Measurements from ENCODE around the gene GFER. TPM values are rescaled to one million over a fixed set of nuclear protein-coding genes. Genes with fewer than 3 reads are reported as not detected.
A peak's percentile ranks its signal among the peaks of the same experiment; 100 is the strongest.

The GFER gene
- polyA plus RNA-seq, 3 donors = 8.1 to 22.7 (median 22.4) TPM

DNA sequence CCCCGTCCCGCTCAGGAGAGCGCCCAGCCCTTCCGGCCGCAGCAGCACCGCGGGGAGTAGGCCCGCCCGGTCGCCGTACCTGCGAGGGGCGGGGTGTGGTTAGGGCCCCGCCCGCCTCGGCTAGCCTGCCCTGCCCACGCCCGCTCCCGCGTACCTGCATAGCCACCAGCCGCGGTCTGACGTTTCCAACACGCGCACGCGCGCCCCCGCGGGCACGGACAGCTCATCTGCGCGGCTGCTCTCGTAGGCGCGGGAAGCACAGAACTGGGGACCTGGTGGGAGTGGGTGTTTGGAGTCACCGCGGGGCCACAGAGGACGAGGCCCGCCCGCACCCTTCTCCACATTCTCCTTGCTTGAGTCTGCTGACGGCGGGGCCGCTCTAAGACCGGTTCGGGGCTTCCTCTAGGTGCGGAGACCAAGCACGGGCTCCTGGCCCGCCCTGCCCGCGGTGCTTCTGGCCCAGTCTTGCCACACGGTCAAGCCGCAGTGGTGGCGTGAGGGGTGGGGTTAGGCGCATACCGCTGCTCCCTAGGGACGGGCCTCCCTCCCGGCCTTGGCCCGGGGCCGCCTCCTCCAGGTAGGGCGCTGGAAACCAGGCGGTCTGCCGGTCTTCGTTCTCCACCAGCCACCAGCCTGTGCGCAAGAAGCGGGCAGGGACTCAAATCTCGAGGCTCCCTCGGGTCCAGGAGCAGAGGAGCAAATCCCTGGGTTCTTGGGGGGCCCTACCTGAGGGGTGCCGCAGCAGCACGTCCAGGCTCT, 4.5 kb upstream of the GFER start:
- peaks cover 9 to 17% of the 10 kb centered on the region in 2 donors for H3K4me1 ChIP-seq (ENCODE audit: control insufficient read depth in 1 of 2, insufficient read depth in 2 of 2, low read length in 2 of 2)
- WGBS (ENCODE audit: insufficient coverage) = 28% methylated on average over 42 of the region's 70 CpGs
- H3K27ac ChIP-seq (ENCODE audit: low read depth in 1 of 2, low read length in 2 of 2) = no peak overlapping the region
- peaks cover 4% of the 10 kb centered on the region for H4K20me1 ChIP-seq (ENCODE audit: insufficient read depth, low read length)
- Mint-ChIP-seq H3K4me3 (peak overlapping the region in 1 of 2 donors; percentile 53), H3K27ac (no peak overlapping the region), H3K4me1 (peaks cover 6% of the 10 kb centered on the region), H3K36me3 (peaks cover 45 to 48% of the 10 kb centered on the region in 2 donors), H3K9me3 (peaks cover 0 to 12% (median 5%) of the 10 kb centered on the region in 7 donors), H3K27me3 (ENCODE audit: low read depth in 3 of 3) (peaks cover 46 to 63% (median 49%) of the 10 kb centered on the region in 3 donors)
- TF ChIP-seq CTCF (IDR thresholded peaks at IDR 0.05) = no peak
- no peak for DNase-seq
- peaks cover 41 to 43% of the 10 kb centered on the region in 2 donors for H3K36me3 ChIP-seq (replicated peaks in 1 of 2; ENCODE audit: control insufficient read depth in 1 of 2, insufficient read depth in 2 of 2, low read length in 2 of 2)
- no peak overlapping the region for H3K9ac ChIP-seq (ENCODE audit: insufficient read depth, low read length, poor library complexity, severe bottlenecking)
- H3K4me3 ChIP-seq (replicated peaks in 1 of 3; ENCODE audit: low read depth in 2 of 3, low read length in 3 of 3) = no peak overlapping the region
- no peak overlapping the region for H2AFZ ChIP-seq (ENCODE audit: insufficient read depth, low read depth, low read length, poor library complexity, severe bottlenecking)
- peaks cover 30 to 48% of the 10 kb centered on the region in 2 donors for H3K27me3 ChIP-seq (ENCODE audit: control insufficient read depth in 2 of 2, insufficient read depth in 2 of 2, low read length in 2 of 2)
- peaks cover 0 to 17% of the 10 kb centered on the region in 2 donors for H3K9me3 ChIP-seq (replicated peaks in 1 of 2; ENCODE audit: control insufficient read depth in 1 of 2, insufficient read depth in 1 of 2, low read length in 2 of 2)
- H3K79me2 ChIP-seq (ENCODE audit: insufficient read depth, low read length) = no peaks in the 10 kb centered on the region
- intact Hi-C loops (cut with micrococcal nuclease) = no loop called here
- H3K4me2 ChIP-seq (replicated peaks; ENCODE audit: extremely low read depth, low read length, poor library complexity, severe bottlenecking) = no peak overlapping the region

DNA sequence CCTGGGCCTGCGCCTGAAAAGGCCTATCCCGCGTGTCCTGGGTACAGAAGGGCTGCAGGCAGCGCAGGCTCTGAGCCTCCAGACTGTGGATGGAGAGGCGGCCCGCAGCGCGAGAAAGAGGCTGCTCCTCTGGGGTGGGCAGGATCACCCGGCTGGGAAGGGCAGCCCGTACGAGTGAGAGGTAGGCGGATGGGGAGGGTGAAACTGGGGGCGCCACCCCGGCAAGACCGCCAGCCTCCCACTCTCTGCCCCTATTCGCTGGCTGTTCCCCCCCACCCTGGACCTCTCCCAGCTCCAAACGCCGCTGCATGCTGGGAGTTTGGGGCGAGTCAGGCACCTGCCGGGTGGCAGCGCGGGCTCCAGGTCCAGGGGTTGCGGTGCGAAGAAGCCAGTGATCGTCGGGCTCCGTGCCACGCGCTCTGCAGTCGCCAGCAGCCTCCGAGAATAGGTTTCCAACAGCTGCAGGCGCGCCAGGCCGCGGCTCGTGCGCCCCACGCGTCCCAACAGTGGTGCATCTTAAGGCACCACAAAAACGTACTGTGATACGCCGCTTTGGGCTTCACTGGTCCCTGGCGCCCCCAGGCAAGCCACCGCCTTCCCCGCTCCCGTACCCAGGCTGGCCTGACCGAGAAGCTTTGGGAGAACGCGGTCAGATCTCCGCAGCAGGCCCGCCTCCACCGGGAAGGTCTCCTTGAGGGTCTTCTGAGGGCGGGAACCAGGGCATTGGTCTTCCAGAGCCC, 3.8 kb upstream of the GFER start:
- Histone ChIP-seq H3K4me2 (replicated peaks; ENCODE audit: extremely low read depth, low read length, poor library complexity, severe bottlenecking) (no peak overlapping the region), H3K9me3 (replicated peaks in 1 of 2; ENCODE audit: control insufficient read depth in 1 of 2, insufficient read depth in 1 of 2, low read length in 2 of 2) (peaks cover 0 to 17% of the 10 kb centered on the region in 2 donors), H3K4me3 (replicated peaks in 1 of 3; ENCODE audit: low read depth in 2 of 3, low read length in 3 of 3) (no peak overlapping the region), H3K4me1 (ENCODE audit: control insufficient read depth in 1 of 2, insufficient read depth in 2 of 2, low read length in 2 of 2) (peaks cover 17 to 24% of the 10 kb centered on the region in 2 donors), H4K20me1 (ENCODE audit: insufficient read depth, low read length) (peaks cover 8% of the 10 kb centered on the region), H2AFZ (ENCODE audit: insufficient read depth, low read depth, low read length, poor library complexity, severe bottlenecking) (no peak overlapping the region), H3K9ac (ENCODE audit: insufficient read depth, low read length, poor library complexity, severe bottlenecking) (no peak overlapping the region), H3K36me3 (replicated peaks in 1 of 2; ENCODE audit: control insufficient read depth in 1 of 2, insufficient read depth in 2 of 2, low read length in 2 of 2) (peaks cover 33 to 36% of the 10 kb centered on the region in 2 donors), H3K79me2 (ENCODE audit: insufficient read depth, low read length) (no peaks in the 10 kb centered on the region), H3K27me3 (ENCODE audit: control insufficient read depth in 2 of 2, insufficient read depth in 2 of 2, low read length in 2 of 2) (peaks cover 30 to 48% of the 10 kb centered on the region in 2 donors), H3K27ac (ENCODE audit: low read depth in 1 of 2, low read length in 2 of 2) (no peak overlapping the region)
- no peak for DNase-seq
- Mint-ChIP-seq H3K4me3 (peak overlapping the region in 1 of 2 donors; percentile 89), H3K9me3 (peaks cover 0 to 12% (median 5%) of the 10 kb centered on the region in 7 donors), H3K27me3 (ENCODE audit: low read depth in 3 of 3) (peaks cover 46 to 63% (median 52%) of the 10 kb centered on the region in 3 donors), H3K36me3 (peaks cover 37 to 43% of the 10 kb centered on the region in 2 donors), H3K4me1 (peaks cover 14% of the 10 kb centered on the region), H3K27ac (no peak overlapping the region)
- TF ChIP-seq CTCF (IDR thresholded peaks at IDR 0.05) = no peak
- WGBS (ENCODE audit: insufficient coverage) = 8% methylated on average over 44 of the region's 53 CpGs
- intact Hi-C loops (cut with micrococcal nuclease) = no loop called here
